Peyer's patch (tissue), 4 donors: Measurements from ENCODE around the gene CAVIN3.

Experiments
- CTCF ChIP-seq, 6 experiments: fragments of 450-650 bp in 4 of 6; fragments of 200-600 bp in 2 of 6; sonication (generic) in 1 of 6; IDR thresholded peaks; one replicate each; pipeline ENCODE4 v1.5.1; 2017 to 2019; ENCODE audit warnings: antibody characterized with exemption in 6 of 6, mild to moderate bottlenecking in 3 of 6, moderate library complexity in 1 of 6
- POLR2A ChIP-seq, 2 donors: fragments of 450-650 bp; IDR thresholded peaks; one replicate each; pipeline ENCODE4 v1.5.1; 2017; ENCODE audit warnings: antibody characterized with exemption in 2 of 2, mild to moderate bottlenecking in 2 of 2, moderate library complexity in 2 of 2

GRCh38 chr11:6328321-6328720 is 8.0 kb upstream of the CAVIN3 start:
- TF ChIP-seq CTCF (IDR thresholded peaks at IDR 0.05) (no peak), POLR2A (IDR thresholded peaks at IDR 0.05) (no peak)
